Nephron progenitor cell (in vitro differentiated cells): ENCODE results near the gene MBOAT1.

Experiments
- DNase-seq: peaks from one replicate; pipeline ENCODE4 v3.0.0; 2021
- H3K27ac Mint-ChIP-seq: 2 replicates; pipeline ENCODE4 v1.8.0; 2021; ENCODE audit warnings: mild to moderate bottlenecking, moderate library complexity, mixed read lengths
- H3K27me3 Mint-ChIP-seq: 2 replicates; pipeline ENCODE4 v1.8.0; 2021; ENCODE audit warnings: mild to moderate bottlenecking, low read depth, mixed read lengths; ENCODE audit not compliant: poor library complexity
- H3K36me3 Mint-ChIP-seq: 2 replicates; pipeline ENCODE4 v1.8.0; 2021; ENCODE audit warnings: low read depth, mixed read lengths
- H3K4me1 Mint-ChIP-seq: 2 replicates; pipeline ENCODE4 v1.8.0; 2021; ENCODE audit warnings: mixed read lengths
- H3K4me3 Mint-ChIP-seq: 2 replicates; pipeline ENCODE4 v1.8.0; 2021; ENCODE audit warnings: mild to moderate bottlenecking, moderate library complexity, mixed read lengths
- H3K9me3 Mint-ChIP-seq: 2 replicates; pipeline ENCODE4 v1.8.0; 2021; ENCODE audit warnings: mild to moderate bottlenecking, moderate library complexity, mixed read lengths
- TF ChIP-seq, protein P1 (sequence below): fragments of 200-600 bp; sonication (generic); IDR thresholded peaks from 2 replicates; pipeline ENCODE4 v1.5.0; 2021; ENCODE audit warnings: antibody characterized with exemption

Gene MBOAT1

DNA sequence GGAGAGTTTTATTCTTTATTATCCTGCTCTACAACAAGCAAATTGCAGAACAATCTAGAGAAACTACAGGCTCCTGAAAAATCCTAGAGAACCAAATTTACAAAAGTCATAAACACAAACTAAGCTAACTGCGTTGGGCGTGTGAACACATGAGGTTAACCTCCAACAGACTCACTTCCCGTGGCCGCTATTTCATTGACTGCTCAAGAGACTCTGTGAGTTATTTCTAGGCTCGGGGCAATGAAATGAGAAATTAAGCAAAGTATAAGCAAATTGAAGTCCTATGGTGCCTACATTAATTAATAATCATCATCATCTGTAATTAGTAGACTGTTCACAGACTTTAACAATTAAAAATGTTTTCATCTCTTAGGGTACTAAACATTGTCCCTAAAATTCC, 100.0 kb downstream of the MBOAT1 start:
- TF ChIP-seq, protein P1, sequence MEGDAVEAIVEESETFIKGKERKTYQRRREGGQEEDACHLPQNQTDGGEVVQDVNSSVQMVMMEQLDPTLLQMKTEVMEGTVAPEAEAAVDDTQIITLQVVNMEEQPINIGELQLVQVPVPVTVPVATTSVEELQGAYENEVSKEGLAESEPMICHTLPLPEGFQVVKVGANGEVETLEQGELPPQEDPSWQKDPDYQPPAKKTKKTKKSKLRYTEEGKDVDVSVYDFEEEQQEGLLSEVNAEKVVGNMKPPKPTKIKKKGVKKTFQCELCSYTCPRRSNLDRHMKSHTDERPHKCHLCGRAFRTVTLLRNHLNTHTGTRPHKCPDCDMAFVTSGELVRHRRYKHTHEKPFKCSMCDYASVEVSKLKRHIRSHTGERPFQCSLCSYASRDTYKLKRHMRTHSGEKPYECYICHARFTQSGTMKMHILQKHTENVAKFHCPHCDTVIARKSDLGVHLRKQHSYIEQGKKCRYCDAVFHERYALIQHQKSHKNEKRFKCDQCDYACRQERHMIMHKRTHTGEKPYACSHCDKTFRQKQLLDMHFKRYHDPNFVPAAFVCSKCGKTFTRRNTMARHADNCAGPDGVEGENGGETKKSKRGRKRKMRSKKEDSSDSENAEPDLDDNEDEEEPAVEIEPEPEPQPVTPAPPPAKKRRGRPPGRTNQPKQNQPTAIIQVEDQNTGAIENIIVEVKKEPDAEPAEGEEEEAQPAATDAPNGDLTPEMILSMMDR = no peak
- Mint-ChIP-seq H3K36me3 (peaks cover 48% of the 10 kb centered on the region), H3K9me3 (no peaks in the 10 kb centered on the region), H3K27ac (peak overlapping the region; percentile 96), H3K4me3 (no peak overlapping the region), H3K27me3 (no peaks in the 10 kb centered on the region), H3K4me1 (peaks cover 70% of the 10 kb centered on the region)
- DNase-seq = no peak

DNA sequence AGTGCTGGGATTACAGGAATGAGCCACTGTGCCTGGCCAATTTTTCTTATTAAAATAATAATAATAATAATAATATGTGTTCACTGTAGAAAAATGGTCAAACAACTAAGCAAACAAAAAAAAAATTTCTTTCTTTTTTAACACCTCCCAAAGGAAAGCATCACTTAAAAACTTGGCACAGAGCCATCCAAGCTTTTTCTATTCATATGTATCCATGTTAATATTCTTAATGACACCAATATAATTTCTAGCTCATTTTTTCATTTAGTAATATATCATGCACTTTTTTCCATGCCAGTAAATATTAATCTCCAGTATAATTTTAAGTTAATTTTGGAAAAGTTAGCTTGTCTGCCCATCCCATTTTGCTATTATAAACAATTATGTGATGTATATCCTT, 101.8 kb downstream of the MBOAT1 start:
- Mint-ChIP-seq H3K4me3 (no peak overlapping the region), H3K36me3 (peaks cover 55% of the 10 kb centered on the region)

DNA sequence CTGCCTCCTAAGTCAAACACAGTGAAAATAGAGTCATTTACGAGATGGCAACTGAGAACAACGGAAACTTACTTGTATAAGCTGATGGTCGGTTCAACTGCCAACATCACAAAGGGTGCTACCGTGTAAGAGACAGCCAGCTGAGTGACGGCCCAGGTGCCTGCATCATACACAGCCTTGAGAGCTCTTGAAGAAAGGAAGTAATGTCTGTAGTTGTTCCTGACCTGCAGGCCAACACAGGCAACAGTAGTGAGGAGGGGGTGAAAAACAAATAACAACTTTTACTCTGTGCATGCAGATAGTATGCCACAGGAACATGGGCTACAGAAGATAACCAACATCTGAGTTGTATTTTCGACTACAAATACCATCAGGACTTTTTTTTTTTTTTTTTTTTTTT, 102.7 kb downstream of the MBOAT1 start:
- DNase-seq = no peak
- peak overlapping the region; percentile 92 for H3K27ac Mint-ChIP-seq

More for the DNA sequence above, 101.8 kb downstream of the MBOAT1 start:
- DNase-seq = no peak
- Mint-ChIP-seq H3K9me3 (no peaks in the 10 kb centered on the region), H3K4me1 (peaks cover 54% of the 10 kb centered on the region), H3K27ac (no peak overlapping the region), H3K27me3 (no peaks in the 10 kb centered on the region)
- TF ChIP-seq, protein P1 = no peak

DNA sequence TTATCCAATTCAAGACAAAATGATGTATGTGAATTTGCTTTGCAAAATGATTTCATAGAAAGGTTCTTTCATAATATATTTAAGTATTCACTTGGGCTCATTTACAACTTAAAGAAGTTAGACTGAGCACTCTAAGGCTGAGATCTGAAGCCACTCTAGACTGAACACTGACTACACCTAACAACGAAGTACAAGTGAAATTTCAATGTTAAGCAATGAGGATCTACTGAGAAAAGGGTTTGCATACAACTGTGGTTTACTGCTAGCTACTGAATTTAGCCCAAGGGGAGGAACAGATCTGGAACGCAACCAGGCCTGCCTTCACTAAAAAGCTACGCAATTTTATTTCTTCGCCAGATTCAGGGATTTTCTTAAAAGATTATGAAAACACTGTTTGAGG, 106.4 kb downstream of the MBOAT1 start:
- DNase-seq = no peak
- no peaks in the 10 kb centered on the region for H3K27me3 Mint-ChIP-seq
- H3K4me3 Mint-ChIP-seq = no peak overlapping the region
- peaks cover 63% of the 10 kb centered on the region for H3K36me3 Mint-ChIP-seq
- peaks cover 22% of the 10 kb centered on the region for H3K4me1 Mint-ChIP-seq
- H3K27ac Mint-ChIP-seq = no peak overlapping the region
- TF ChIP-seq, protein P1 = no peak
- no peaks in the 10 kb centered on the region for H3K9me3 Mint-ChIP-seq

More for the DNA sequence above, 102.7 kb downstream of the MBOAT1 start:
- peaks cover 47% of the 10 kb centered on the region for H3K4me1 Mint-ChIP-seq
- TF ChIP-seq, protein P1 = no peak
- peaks cover 51% of the 10 kb centered on the region for H3K36me3 Mint-ChIP-seq
- no peaks in the 10 kb centered on the region for H3K9me3 Mint-ChIP-seq
- no peak overlapping the region for H3K4me3 Mint-ChIP-seq
- no peaks in the 10 kb centered on the region for H3K27me3 Mint-ChIP-seq

DNA sequence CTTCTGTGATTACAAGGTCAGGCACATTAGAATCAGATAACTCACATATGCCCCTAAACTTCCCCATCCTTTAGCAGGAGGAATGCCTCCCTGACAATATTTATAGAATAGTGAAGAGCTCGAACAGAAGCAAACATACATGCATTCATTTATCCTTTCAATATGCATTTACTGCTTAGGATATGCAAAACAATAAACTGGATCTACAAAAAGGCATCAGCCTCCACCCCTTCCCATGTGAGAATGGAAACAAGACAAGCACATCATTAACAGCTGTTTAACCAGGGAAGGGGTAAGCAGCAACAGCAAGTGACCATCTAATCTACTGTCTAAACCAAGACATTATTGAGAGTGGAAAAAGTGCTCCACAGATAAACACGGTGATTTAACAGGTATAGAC, 107.6 kb downstream of the MBOAT1 start:
- H3K9me3 Mint-ChIP-seq = no peaks in the 10 kb centered on the region
- H3K4me1 Mint-ChIP-seq = peaks cover 22% of the 10 kb centered on the region
- TF ChIP-seq, protein P1 = no peak
- no peaks in the 10 kb centered on the region for H3K27me3 Mint-ChIP-seq
- peaks cover 66% of the 10 kb centered on the region for H3K36me3 Mint-ChIP-seq
- no peak overlapping the region for H3K27ac Mint-ChIP-seq
- DNase-seq = no peak
- no peak overlapping the region for H3K4me3 Mint-ChIP-seq

DNA sequence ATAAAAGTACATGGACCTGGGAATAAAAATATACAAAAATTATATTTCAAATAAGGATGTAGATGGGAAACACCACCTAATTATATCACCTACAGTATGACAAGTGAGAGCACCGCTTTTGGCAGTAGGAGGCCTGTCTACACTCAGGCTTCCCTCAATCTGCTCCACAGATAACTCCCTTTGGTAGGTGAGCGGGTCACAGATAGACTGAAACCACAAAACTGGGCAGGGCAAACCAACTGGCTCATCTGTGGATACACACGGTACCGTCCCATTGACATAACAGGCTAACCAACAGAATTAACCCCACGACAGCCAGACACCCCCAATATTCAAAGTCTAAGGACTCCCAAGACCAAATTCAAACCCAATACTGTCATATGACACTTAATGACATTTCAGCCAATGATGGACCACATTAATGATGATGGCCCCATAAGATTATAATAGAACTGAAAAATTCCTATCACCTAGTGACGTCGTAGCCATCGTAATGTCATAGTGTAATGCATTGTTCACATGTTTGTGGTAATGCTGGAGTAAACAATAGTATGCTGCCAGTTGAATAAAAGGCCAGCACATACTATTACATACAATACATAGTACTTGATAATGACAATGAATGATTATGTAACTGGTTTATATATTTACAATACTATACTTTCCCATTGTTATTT, 109.7 kb downstream of the MBOAT1 start:
- Mint-ChIP-seq H3K36me3 (peaks cover 46% of the 10 kb centered on the region), H3K27me3 (no peaks in the 10 kb centered on the region), H3K4me3 (no peak overlapping the region), H3K9me3 (no peaks in the 10 kb centered on the region), H3K27ac (no peak overlapping the region), H3K4me1 (peaks cover 23% of the 10 kb centered on the region)
- no peak for DNase-seq
- TF ChIP-seq, protein P1 = no peak
